Epithelial cell of esophagus (primary cell): ENCODE measurements around the gene SLC39A6.

Experiments
- DNase-seq: peaks from one replicate; pipeline ENCODE4 v3.0.0; 2010; ENCODE audit warnings: low read depth
- H3K4me3 ChIP-seq: 2 replicates; pipeline ENCODE4 v1.5.1; 2011; ENCODE audit warnings: mild to moderate bottlenecking, low read length, control low read depth
- CTCF ChIP-seq: IDR thresholded peaks from 2 replicates; pipeline ENCODE4 v1.5.1; 2011; ENCODE audit warnings: low read depth, mild to moderate bottlenecking, low read length, control low read depth, inconsistent platforms; ENCODE audit not compliant: insufficient read depth; ENCODE audit errors: missing control alignments

Gene SLC39A6

DNA sequence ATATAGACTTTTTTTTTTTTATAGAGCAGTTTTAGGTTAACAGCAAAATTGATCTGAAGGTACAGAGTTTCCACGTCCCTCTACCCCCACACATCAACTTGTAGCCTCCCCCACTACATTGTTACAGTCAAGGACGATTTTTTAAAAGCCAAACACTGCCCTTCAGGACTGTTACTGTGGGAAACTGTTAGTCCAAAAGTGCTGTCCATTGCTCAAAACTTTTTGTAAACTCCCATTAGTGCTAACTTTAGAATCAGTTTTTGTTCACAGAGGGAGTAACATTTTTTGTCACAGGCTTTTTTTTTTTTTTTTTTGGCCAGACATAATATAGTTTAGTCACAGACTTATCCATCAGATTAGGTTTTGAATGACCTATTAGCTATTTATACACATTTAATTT is 24.6 kb upstream of the SLC39A6 start:
- no peak for DNase-seq
- no peak for TF ChIP-seq CTCF

GRCh38 chr18:36153203-36153602 is 24.1 kb upstream of the SLC39A6 start:
- no peak for DNase-seq
- no peak for TF ChIP-seq CTCF
- H3K4me3 ChIP-seq, result no peak overlapping the region

More for the DNA sequence above, 24.6 kb upstream of the SLC39A6 start:
- no peak overlapping the region for H3K4me3 ChIP-seq

DNA sequence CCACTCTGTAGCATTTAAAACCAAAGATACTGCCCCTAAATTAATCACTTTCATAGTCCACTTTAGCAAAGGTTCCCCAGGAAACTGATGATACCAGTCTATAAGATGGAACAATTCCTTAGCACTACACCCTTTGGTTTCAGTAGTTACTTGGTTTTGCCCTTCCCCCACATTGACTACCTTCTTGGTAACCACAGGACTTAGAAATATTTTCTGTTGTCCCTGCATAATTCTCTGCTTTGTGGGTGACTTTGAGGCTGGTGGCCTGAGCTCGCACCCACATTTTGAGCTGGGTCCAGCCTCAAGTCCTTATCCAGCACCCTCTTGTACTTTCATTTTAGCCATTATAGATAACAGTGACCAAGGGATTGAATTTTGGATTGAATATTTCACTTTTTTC is 23.6 kb upstream of the SLC39A6 start:
- H3K4me3 ChIP-seq, result no peak overlapping the region
- no peak for DNase-seq
- TF ChIP-seq CTCF, result no peak

GRCh38 chr18:36149514-36150289 is 20.6 kb upstream of the SLC39A6 start:
- no peak overlapping the region for H3K4me3 ChIP-seq
- DNase-seq, result no peak
- no peak for TF ChIP-seq CTCF

GRCh38 chr18:36143391-36143790 is 14.3 kb upstream of the SLC39A6 start:
- H3K4me3 ChIP-seq, result no peak overlapping the region
- TF ChIP-seq CTCF, result no peak
- no peak for DNase-seq

- no peak overlapping the region for H3K4me3 ChIP-seq
- TF ChIP-seq CTCF, result no peak
- no peak for DNase-seq
These were observed 13.6 kb upstream of the SLC39A6 start for GRCh38 chr18:36142751-36143150.

DNA sequence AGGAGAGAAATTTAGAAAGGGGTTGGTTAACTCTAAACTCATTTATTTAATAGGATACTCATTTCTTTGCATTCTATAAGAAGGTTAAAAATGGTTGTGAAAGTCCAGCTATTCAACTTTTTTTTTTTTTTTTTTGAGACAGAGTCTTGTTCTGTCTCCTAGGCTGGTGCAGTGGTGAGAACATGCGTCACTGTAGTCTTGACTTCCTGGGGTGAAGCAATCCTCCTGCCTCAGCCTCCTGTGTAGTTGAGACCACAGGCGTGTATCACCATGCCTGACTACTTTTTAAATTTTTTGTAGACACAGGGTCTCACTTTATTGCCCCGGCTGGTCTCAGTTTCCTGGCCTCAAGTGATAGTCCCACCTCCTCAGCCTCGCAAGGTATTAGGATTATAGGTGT is 12.4 kb upstream of the SLC39A6 start:
- no peak for TF ChIP-seq CTCF
- no peak for DNase-seq
- no peak overlapping the region for H3K4me3 ChIP-seq
